ENCODE data around the gene LEPROT.

DNA sequence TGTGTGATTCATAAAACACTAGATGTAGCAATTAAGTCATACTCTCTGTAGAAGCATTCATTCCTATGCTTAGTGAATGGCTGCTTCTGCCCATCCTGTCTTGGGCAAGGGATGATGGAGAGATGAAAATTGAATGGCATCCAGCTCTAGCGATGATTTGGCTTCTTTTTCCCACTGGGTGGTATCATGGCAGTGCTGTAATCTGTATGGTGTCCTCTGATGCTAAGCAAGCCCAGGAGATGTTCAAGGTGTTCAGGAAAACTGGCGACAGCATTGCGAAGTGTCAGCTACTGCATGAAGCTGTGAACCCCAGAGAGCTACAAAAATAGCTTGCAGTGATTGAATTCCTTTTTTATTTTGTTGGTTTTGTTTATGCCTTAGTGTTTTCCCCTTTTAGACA lies 48.9 kb upstream of the LEPROT start:
- TF ChIP-seq, protein P1, sequence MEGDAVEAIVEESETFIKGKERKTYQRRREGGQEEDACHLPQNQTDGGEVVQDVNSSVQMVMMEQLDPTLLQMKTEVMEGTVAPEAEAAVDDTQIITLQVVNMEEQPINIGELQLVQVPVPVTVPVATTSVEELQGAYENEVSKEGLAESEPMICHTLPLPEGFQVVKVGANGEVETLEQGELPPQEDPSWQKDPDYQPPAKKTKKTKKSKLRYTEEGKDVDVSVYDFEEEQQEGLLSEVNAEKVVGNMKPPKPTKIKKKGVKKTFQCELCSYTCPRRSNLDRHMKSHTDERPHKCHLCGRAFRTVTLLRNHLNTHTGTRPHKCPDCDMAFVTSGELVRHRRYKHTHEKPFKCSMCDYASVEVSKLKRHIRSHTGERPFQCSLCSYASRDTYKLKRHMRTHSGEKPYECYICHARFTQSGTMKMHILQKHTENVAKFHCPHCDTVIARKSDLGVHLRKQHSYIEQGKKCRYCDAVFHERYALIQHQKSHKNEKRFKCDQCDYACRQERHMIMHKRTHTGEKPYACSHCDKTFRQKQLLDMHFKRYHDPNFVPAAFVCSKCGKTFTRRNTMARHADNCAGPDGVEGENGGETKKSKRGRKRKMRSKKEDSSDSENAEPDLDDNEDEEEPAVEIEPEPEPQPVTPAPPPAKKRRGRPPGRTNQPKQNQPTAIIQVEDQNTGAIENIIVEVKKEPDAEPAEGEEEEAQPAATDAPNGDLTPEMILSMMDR (IDR thresholded peaks at IDR 0.05) = no peak
- TF ChIP-seq ZFX (IDR thresholded peaks at IDR 0.05; ENCODE audit: borderline replicate concordance) = no peak

All from 22Rv1 (cell line).